GM12878 (cell line): ENCODE results near the gene AASDH. TPM values are rescaled to one million over a fixed set of nuclear protein-coding genes. Genes with fewer than 3 reads are reported as not detected.
A peak's percentile ranks its signal among the peaks of the same experiment; 100 is the strongest.

Source experiments
- ATAC-seq: fragments of 200-7000 bp; cut with Tn5 transposase; 3 replicates; pipeline ENCODE4 v1.9.1; 2020; ENCODE audit warnings: mild to moderate bottlenecking, moderate library complexity
- BruUV-seq: library from RNA; stranded (reverse); fragments of 400-500 nt; replicated peaks from 2 replicates; lab custom pipeline; 2021; lab: Mats Ljungman, UMichigan
- CTCF ChIA-PET: fragments of 300-600 bp; sonication (Branson Sonifier 250); formaldehyde crosslinking; extraction: SDS; loops from one replicate; lab custom pipeline; 2021; ENCODE audit warnings: inconsistent platforms; lab: Yijun Ruan, JAX
- POLR2A ChIA-PET: fragments of 350-600 bp; formaldehyde crosslinking; extraction: SDS; loops from one replicate; lab custom pipeline; 2021; ENCODE audit warnings: inconsistent platforms; lab: Charles Lee
- RAD21 ChIA-PET: fragments of 300-600 bp; sonication (Branson Sonifier 250); formaldehyde crosslinking; loops from one replicate; lab custom pipeline; 2023; ENCODE audit warnings: antibody characterized with exemption; ENCODE audit not compliant: unreplicated experiment; lab: Charles Lee
- SMC1A ChIA-PET: fragments of 300-600 bp; sonication (Branson Sonifier 250); formaldehyde crosslinking; loops from one replicate; lab custom pipeline; 2023; ENCODE audit not compliant: unreplicated experiment, uncharacterized antibody; lab: Charles Lee
- DNase-seq: peaks from one replicate; pipeline ENCODE4 v3.0.0-alpha.2; 2011; ENCODE audit warnings: low read depth, low spot score
- FAIRE-seq: peaks from 3 replicates; lab custom pipeline; 2011; peaks lifted over from hg19 to GRCh38; lab: Jason Lieb, UNC
- H2AFZ ChIP-seq: 2 replicates; pipeline ENCODE4 v1.6.0; 2011; ENCODE audit warnings: low read depth, low read length, control low read depth; ENCODE audit not compliant: control insufficient read depth
- H3K27ac ChIP-seq: 2 replicates; pipeline ENCODE4 v1.5.1; 2011; ENCODE audit warnings: control low read depth; ENCODE audit not compliant: control insufficient read depth, insufficient read depth
- H3K27me3 ChIP-seq, 2 experiments: replicated peaks in 1 of 2; 2 replicates each; pipeline versions ENCODE4 v1.6.0 to v1.6.1; 2011; ENCODE audit warnings: low read length in 1 of 2; ENCODE audit not compliant: control insufficient read depth in 2 of 2, insufficient read depth in 2 of 2
- H3K36me3 ChIP-seq, 2 experiments: 2 replicates each; pipeline ENCODE4 v1.5.1; 2011; ENCODE audit warnings: low read length in 1 of 2; ENCODE audit not compliant: control insufficient read depth in 2 of 2, insufficient read depth in 2 of 2
- H3K4me1 ChIP-seq: 2 replicates; pipeline ENCODE4 v1.6.1; 2011; ENCODE audit warnings: mild to moderate bottlenecking, low read length, moderate library complexity, mixed read lengths; ENCODE audit not compliant: control insufficient read depth, insufficient read depth
- H3K4me2 ChIP-seq: 2 replicates; pipeline ENCODE4 v1.6.0; 2011; ENCODE audit warnings: control low read depth; ENCODE audit not compliant: control insufficient read depth, insufficient read depth
- H3K4me3 ChIP-seq: fragments of 200-600 bp; sonication (generic); 2 replicates; pipeline ENCODE4 v1.5.1; 2016
- H3K79me2 ChIP-seq: 2 replicates; pipeline ENCODE4 v1.6.0; 2011; ENCODE audit warnings: low read length; ENCODE audit not compliant: control insufficient read depth, insufficient read depth
- H3K9ac ChIP-seq: 2 replicates; pipeline ENCODE4 v1.8.0; 2011; ENCODE audit warnings: low read length, control low read depth, mixed read lengths; ENCODE audit not compliant: control insufficient read depth, insufficient read depth
- H3K9me3 ChIP-seq: replicated peaks from 3 replicates; pipeline ENCODE4 v1.5.1; 2011; ENCODE audit warnings: mild to moderate bottlenecking, low read length; ENCODE audit not compliant: control insufficient read depth, insufficient read depth
- H4K20me1 ChIP-seq: 2 replicates; pipeline ENCODE4 v1.6.0; 2011; ENCODE audit not compliant: control insufficient read depth, insufficient read depth
- CEBPB ChIP-seq, 2 experiments: fragments of 150-350 bp in 1 of 2; IDR thresholded peaks; 2 replicates each; pipeline ENCODE4 v1.6.1; 2012 to 2014; ENCODE audit warnings: low read depth in 2 of 2, low read length in 2 of 2, borderline replicate concordance in 1 of 2, inconsistent platforms in 1 of 2
- GABPA ChIP-seq: IDR thresholded peaks from 2 replicates; pipeline ENCODE4 v1.6.1; 2014; ENCODE audit warnings: antibody characterized with exemption, low read depth, mild to moderate bottlenecking, inconsistent platforms
- IKZF1 ChIP-seq: fragments of 450-650 bp; conservative IDR thresholded peaks from 2 replicates; pipeline ENCODE4 v1.6.1; 2017; ENCODE audit warnings: antibody characterized with exemption, mild to moderate bottlenecking
- IRF4 ChIP-seq: IDR thresholded peaks from 2 replicates; pipeline ENCODE4 v1.6.1; 2011; ENCODE audit warnings: low read depth, low read length
- JUND ChIP-seq: IDR thresholded peaks from 2 replicates; pipeline ENCODE4 v1.6.1; 2012; ENCODE audit warnings: low read depth, mild to moderate bottlenecking, low read length, improper control_type of control experiment, moderate library complexity
- MEF2A ChIP-seq: IDR thresholded peaks from 2 replicates; pipeline ENCODE4 v1.6.1; 2011; ENCODE audit warnings: low read depth, mild to moderate bottlenecking, low read length, moderate library complexity; ENCODE audit not compliant: insufficient read depth
- POLR2A ChIP-seq: IDR thresholded peaks from 2 replicates; pipeline ENCODE4 v1.6.1; 2011; ENCODE audit warnings: low read depth, mild to moderate bottlenecking, low read length
- RAD21 ChIP-seq: IDR thresholded peaks from 2 replicates; pipeline ENCODE4 v1.6.1; 2011; ENCODE audit warnings: mild to moderate bottlenecking, low read depth, low read length, moderate library complexity; ENCODE audit not compliant: insufficient read depth
- SMAD5 ChIP-seq: IDR thresholded peaks from 2 replicates; pipeline ENCODE4 v1.6.1; 2016; ENCODE audit warnings: antibody characterized with exemption, low read depth
- SMC3 ChIP-seq: IDR thresholded peaks from 2 replicates; pipeline ENCODE4 v1.6.1; 2011; ENCODE audit warnings: low read length, improper control_type of control experiment, borderline replicate concordance
- SRF ChIP-seq, 2 experiments: IDR thresholded peaks; 2 replicates each; pipeline ENCODE4 v1.6.1; 2011; ENCODE audit warnings: low read depth in 2 of 2, low read length in 2 of 2, mild to moderate bottlenecking in 1 of 2, moderate library complexity in 1 of 2
- ZNF274 ChIP-seq: IDR thresholded peaks from one replicate; pipeline ENCODE4 v1.8.0; 2011; ENCODE audit not compliant: insufficient read length, insufficient read depth
- WGBS: methylation state at CpG from one replicate; pipeline ENCODE4 v1.1.6; 2016; ENCODE audit warnings: low lambda C conversion rate; ENCODE audit not compliant: insufficient replicate concordance, insufficient coverage; ENCODE audit errors: missing lambda C conversion rate; 5-methylcytosine and 5-hydroxymethylcytosine counted together
- in situ Hi-C: fragments of 300-500 bp; cut with MboI; formaldehyde crosslinking; loops from 9 replicates; pipeline ENCODE4 v1.14.3; 2018; ENCODE audit warnings: mixed read lengths
- intact Hi-C: fragments of 100-400 bp; cut with micrococcal nuclease; formaldehyde crosslinking; loops from one replicate; pipeline ENCODE4 v1.14.2; 2022; ENCODE audit not compliant: unreplicated experiment
- polyA plus RNA-seq, 11 experiments: library from polyadenylated mRNA; depleted of rRNA in 4 of 11; unstranded in 6 of 11; stranded (reverse) in 5 of 11; fragments of >200 nt; fragmentation: Nextera tagmentation in 4 of 11; fragmentation: Illumina TruSeq in 1 of 11; extraction: Ambion mirVana in 4 of 11; extraction: Trizol in 1 of 11; gene quantifications; 1 replicate in 1 of 11; 2 replicates in 10 of 11; pipeline versions ENCODE4 v1.2.1 to v1.2.3, GENCODE V29; 2011 to 2016; ENCODE audit warnings: inconsistent platforms in 2 of 11, missing spikeins in 2 of 11, low read depth in 1 of 11
- total RNA-seq, 4 experiments: library from RNA; depleted of rRNA in 3 of 4; stranded (reverse); fragments of >200 nt in 3 of 4; fragmentation: Illumina TruSeq in 1 of 4; extraction: Trizol in 1 of 4; gene quantifications; 2 replicates each; pipeline versions ENCODE4 v1.2.1 to v1.2.3, GENCODE V29; 2013 to 2021
- TF ChIP-seq, protein P1 (sequence below): fragments of 450-650 bp; IDR thresholded peaks from 2 replicates; pipeline ENCODE4 v1.6.1; 2017; ENCODE audit warnings: low read depth, mild to moderate bottlenecking, moderate library complexity
- TF ChIP-seq, protein P2 (sequence below): fragments of 450-650 bp; IDR thresholded peaks from 2 replicates; pipeline ENCODE4 v1.6.1; 2016; ENCODE audit warnings: mild to moderate bottlenecking
- TF ChIP-seq, protein P3 (sequence below): fragments of 450-650 bp; IDR thresholded peaks from 2 replicates; pipeline ENCODE4 v1.6.1; 2014; ENCODE audit warnings: mild to moderate bottlenecking
- TF ChIP-seq, protein P4 (sequence below): IDR thresholded peaks from 2 replicates; pipeline ENCODE4 v1.6.1; 2012; ENCODE audit warnings: low read depth, low read length, improper control_type of control experiment

Gene AASDH
- total and polyA plus RNA-seq, 10 of the 15 experiments (the other 5 are each of a cell fraction or from before 2014, with no cell fraction given) = 7.3 to 19.1 (median 11.3) TPM

DNA sequence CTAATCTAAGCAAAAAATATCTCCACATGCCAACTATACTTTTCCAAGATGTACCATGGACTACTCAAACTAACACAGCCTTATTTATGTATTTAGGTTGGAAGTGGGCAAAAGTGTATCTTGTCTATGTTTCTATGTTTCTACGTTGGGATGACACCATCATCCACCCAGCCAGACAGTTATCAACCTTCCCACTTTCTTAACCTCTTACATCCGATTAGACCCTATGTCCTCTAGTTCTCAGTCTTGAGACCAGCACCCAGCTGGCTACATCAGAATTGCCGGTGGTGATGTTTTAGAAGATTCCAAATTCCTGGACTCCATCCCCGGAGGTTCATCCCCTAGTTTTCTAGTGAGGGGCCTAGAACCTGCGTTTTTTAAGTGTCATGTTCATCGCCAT is 1.0 kb upstream of the AASDH start:
- H4K20me1 ChIP-seq = no peaks in the 10 kb centered on the region
- DNase-seq = no peak
- intact Hi-C loops (loop anchor here (5.0 kb wide), 1 partner anchor 441 kb away; the partner anchor contains the start of gene CEP135), in situ Hi-C loops (no loop called here)
- no TSS peak for BruUV-seq
- H3K9me3 ChIP-seq = no peaks in the 10 kb centered on the region
- SMC1A ChIA-PET = interaction anchor here (0.7 to 2.5 kb wide), 3 partner anchors 48 to 585 kb away, joined by 3 to 14 read pairs (median 3); partner anchors contain the start of genes CEP135, PAICS and PPAT
- WGBS = 41% methylated on average over 6 of the region's 6 CpGs
- peak overlapping the region; percentile 69 for H3K9ac ChIP-seq
- peaks cover 5% of the 10 kb centered on the region for H3K4me1 ChIP-seq
- peak overlapping the region; percentile 83 for H3K4me3 ChIP-seq
- RAD21 ChIA-PET = interaction anchor here (1.7 to 2.5 kb wide), 3 partner anchors 9 to 439 kb away, joined by 4 to 20 read pairs (median 7); partner anchors contain the start of genes CEP135, PAICS and PPAT
- peaks cover 0 to 2% of the 10 kb centered on the region in 2 experiments; a peak in 1 of 4 replicates for H3K36me3 ChIP-seq
- no peak overlapping the region for H2AFZ ChIP-seq
- no peak for FAIRE-seq
- H3K27ac ChIP-seq = no peak overlapping the region; the same call in 1 of the 2 replicates
- H3K27me3 ChIP-seq = no peaks in the 10 kb centered on the region
- H3K4me2 ChIP-seq = peak overlapping the region; percentile 64
- CTCF ChIA-PET = interaction anchor here (2.0 to 2.2 kb wide), 3 partner anchors 9 to 448 kb away, joined by 5 to 10 read pairs (median 7); no protein-coding TSS in a partner anchor
- POLR2A ChIA-PET = interaction anchor here (1.0 to 3.2 kb wide), 2 partner anchors 37 to 47 kb away, joined by 3 to 26 read pairs; partner anchors contain the start of genes PAICS and PPAT
- no peak for ATAC-seq
- TF ChIP-seq SRF (IDR thresholded peaks at IDR 0.05; ENCODE audit: low read depth in 2 of 2, low read length in 2 of 2) = no peak
- TF ChIP-seq, protein P1, sequence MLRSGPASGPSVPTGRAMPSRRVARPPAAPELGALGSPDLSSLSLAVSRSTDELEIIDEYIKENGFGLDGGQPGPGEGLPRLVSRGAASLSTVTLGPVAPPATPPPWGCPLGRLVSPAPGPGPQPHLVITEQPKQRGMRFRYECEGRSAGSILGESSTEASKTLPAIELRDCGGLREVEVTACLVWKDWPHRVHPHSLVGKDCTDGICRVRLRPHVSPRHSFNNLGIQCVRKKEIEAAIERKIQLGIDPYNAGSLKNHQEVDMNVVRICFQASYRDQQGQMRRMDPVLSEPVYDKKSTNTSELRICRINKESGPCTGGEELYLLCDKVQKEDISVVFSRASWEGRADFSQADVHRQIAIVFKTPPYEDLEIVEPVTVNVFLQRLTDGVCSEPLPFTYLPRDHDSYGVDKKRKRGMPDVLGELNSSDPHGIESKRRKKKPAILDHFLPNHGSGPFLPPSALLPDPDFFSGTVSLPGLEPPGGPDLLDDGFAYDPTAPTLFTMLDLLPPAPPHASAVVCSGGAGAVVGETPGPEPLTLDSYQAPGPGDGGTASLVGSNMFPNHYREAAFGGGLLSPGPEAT = no peak
- TF ChIP-seq IKZF1 = no peak
- TF ChIP-seq RAD21 = no peak
- no peak for TF ChIP-seq MEF2A
- TF ChIP-seq SMAD5 = no peak
- TF ChIP-seq, protein P2, sequence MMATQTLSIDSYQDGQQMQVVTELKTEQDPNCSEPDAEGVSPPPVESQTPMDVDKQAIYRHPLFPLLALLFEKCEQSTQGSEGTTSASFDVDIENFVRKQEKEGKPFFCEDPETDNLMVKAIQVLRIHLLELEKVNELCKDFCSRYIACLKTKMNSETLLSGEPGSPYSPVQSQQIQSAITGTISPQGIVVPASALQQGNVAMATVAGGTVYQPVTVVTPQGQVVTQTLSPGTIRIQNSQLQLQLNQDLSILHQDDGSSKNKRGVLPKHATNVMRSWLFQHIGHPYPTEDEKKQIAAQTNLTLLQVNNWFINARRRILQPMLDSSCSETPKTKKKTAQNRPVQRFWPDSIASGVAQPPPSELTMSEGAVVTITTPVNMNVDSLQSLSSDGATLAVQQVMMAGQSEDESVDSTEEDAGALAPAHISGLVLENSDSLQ = no peak
- no peak for TF ChIP-seq ZNF274
- TF ChIP-seq JUND = no peak
- TF ChIP-seq, protein P3, sequence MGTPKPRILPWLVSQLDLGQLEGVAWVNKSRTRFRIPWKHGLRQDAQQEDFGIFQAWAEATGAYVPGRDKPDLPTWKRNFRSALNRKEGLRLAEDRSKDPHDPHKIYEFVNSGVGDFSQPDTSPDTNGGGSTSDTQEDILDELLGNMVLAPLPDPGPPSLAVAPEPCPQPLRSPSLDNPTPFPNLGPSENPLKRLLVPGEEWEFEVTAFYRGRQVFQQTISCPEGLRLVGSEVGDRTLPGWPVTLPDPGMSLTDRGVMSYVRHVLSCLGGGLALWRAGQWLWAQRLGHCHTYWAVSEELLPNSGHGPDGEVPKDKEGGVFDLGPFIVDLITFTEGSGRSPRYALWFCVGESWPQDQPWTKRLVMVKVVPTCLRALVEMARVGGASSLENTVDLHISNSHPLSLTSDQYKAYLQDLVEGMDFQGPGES = no peak
- TF ChIP-seq GABPA = no peak
- TF ChIP-seq SMC3 = no peak
- no peak for TF ChIP-seq IRF4
- no peak for TF ChIP-seq POLR2A
- TF ChIP-seq, protein P4, sequence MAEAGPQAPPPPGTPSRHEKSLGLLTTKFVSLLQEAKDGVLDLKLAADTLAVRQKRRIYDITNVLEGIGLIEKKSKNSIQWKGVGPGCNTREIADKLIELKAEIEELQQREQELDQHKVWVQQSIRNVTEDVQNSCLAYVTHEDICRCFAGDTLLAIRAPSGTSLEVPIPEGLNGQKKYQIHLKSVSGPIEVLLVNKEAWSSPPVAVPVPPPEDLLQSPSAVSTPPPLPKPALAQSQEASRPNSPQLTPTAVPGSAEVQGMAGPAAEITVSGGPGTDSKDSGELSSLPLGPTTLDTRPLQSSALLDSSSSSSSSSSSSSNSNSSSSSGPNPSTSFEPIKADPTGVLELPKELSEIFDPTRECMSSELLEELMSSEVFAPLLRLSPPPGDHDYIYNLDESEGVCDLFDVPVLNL = no peak
- no peak for TF ChIP-seq CEBPB (IDR thresholded peaks at IDR 0.05; ENCODE audit: borderline replicate concordance in 1 of 2, low read depth in 2 of 2, low read length in 2 of 2)
- TF ChIP-seq, all 136 proteins: peak for 0
- peaks cover 14% of the 10 kb centered on the region for H3K79me2 ChIP-seq
